AG04449 (cell line): Measurements from ENCODE around the gene VDAC1.

Experiments
- CTCF ChIA-PET: fragments of 350-600 bp; formaldehyde crosslinking; extraction: SDS; loops from one replicate; lab custom pipeline; 2021; ENCODE audit warnings: antibody characterized with exemption; lab: Yijun Ruan, JAX
- POLR2A ChIA-PET: fragments of 400-600, 350-600 bp; formaldehyde crosslinking; extraction: SDS; loops from one replicate; lab custom pipeline; 2020; ENCODE audit warnings: antibody characterized with exemption, inconsistent platforms; lab: Yijun Ruan, JAX
- DNase-seq: peaks from one replicate; pipeline ENCODE4 v3.0.0-alpha.2; 2010; ENCODE audit warnings: low read depth, low spot score
- H3K4me3 ChIP-seq: 2 replicates; pipeline ENCODE4 v1.5.1; 2011; ENCODE audit warnings: low read depth, mild to moderate bottlenecking, control low read depth, low read length
- CTCF ChIP-seq: IDR thresholded peaks from one replicate; pipeline ENCODE4 v1.5.1; 2011; ENCODE audit warnings: mild to moderate bottlenecking, moderate library complexity, low read length, control low read depth, inconsistent platforms; ENCODE audit not compliant: insufficient read depth; ENCODE audit errors: missing control alignments

VDAC1 gene

GRCh38 chr5:133967124-133967523 lies 37.7 kb downstream of the VDAC1 start:
- ChIA-PET CTCF (interaction anchor here (1.0 kb wide), 1 partner anchor 72 kb away, joined by 3 read pairs; no protein-coding TSS in a partner anchor), POLR2A (no interaction called here)
- no peak for DNase-seq
- TF ChIP-seq CTCF = no peak
- peak overlapping the region; percentile 96 for H3K4me3 ChIP-seq

- POLR2A ChIA-PET = no interaction called here
Observed at GRCh38 chr5:133966090-133966489, 38.7 kb downstream of the VDAC1 start.

GRCh38 chr5:133963493-133964128 lies 41.2 kb downstream of the VDAC1 start:
- no peak for TF ChIP-seq CTCF
- no peak for DNase-seq
- H3K4me3 ChIP-seq = no peak overlapping the region
- POLR2A ChIA-PET = no interaction called here
- CTCF ChIA-PET = interaction anchor here (1.3 to 1.6 kb wide), 3 partner anchors 11 to 19 kb away, joined by 3 to 6 read pairs (median 4); no protein-coding TSS in a partner anchor

More at GRCh38 chr5:133966090-133966489, 38.7 kb downstream of the VDAC1 start:
- TF ChIP-seq CTCF = no peak
- no peak overlapping the region for H3K4me3 ChIP-seq
- CTCF ChIA-PET = interaction anchor here (1.3 kb wide), 1 partner anchor 14 kb away, joined by 4 read pairs; no protein-coding TSS in a partner anchor
- DNase-seq = no peak

GRCh38 chr5:133962801-133963476 lies 41.8 kb downstream of the VDAC1 start:
- no peak overlapping the region for H3K4me3 ChIP-seq
- TF ChIP-seq CTCF = no peak
- no peak for DNase-seq
- ChIA-PET POLR2A (interaction anchor here (1.4 kb wide), 1 partner anchor 10 kb away, joined by 4 read pairs; no protein-coding TSS in a partner anchor), CTCF (interaction anchor here (1.0 to 1.6 kb wide), 5 partner anchors 10 to 539 kb away, joined by 3 to 6 read pairs (median 4); no protein-coding TSS in a partner anchor)

GRCh38 chr5:133962131-133962530 lies 42.6 kb downstream of the VDAC1 start:
- ChIA-PET POLR2A (interaction anchor here (1.4 kb wide), 1 partner anchor 9 kb away, joined by 4 read pairs; no protein-coding TSS in a partner anchor), CTCF (interaction anchor here (1.0 to 1.6 kb wide), 3 partner anchors 18 to 538 kb away, joined by 3 to 6 read pairs (median 4); no protein-coding TSS in a partner anchor)

More at GRCh38 chr5:133962131-133962530, 42.6 kb downstream of the VDAC1 start:
- TF ChIP-seq CTCF = no peak
- DNase-seq = no peak
- H3K4me3 ChIP-seq = no peak overlapping the region
